ENCODE results near the gene ALLC. TPM values are rescaled to one million over a fixed set of nuclear protein-coding genes. Genes with fewer than 3 reads are reported as not detected.

Gene ALLC
- polyA plus RNA-seq, 1 of the 3 experiments (the other 2 are of a cell fraction), result not detected

GRCh38 chr2:3726511-3726910 is 68.5 kb downstream of the ALLC start (continued):
- TF ChIP-seq CTCF (IDR thresholded peaks at IDR 0.05), result no peak
- TF ChIP-seq ELF1 (IDR thresholded peaks at IDR 0.05), result no peak
- TF ChIP-seq TCF12 (IDR thresholded peaks at IDR 0.05), result no peak
- TF ChIP-seq FOXM1 (IDR thresholded peaks at IDR 0.05; ENCODE audit: low read depth), result no peak
- TF ChIP-seq IRF3 (IDR thresholded peaks at IDR 0.05; ENCODE audit: low read depth, low read length), result no peak
- TF ChIP-seq, protein P1, sequence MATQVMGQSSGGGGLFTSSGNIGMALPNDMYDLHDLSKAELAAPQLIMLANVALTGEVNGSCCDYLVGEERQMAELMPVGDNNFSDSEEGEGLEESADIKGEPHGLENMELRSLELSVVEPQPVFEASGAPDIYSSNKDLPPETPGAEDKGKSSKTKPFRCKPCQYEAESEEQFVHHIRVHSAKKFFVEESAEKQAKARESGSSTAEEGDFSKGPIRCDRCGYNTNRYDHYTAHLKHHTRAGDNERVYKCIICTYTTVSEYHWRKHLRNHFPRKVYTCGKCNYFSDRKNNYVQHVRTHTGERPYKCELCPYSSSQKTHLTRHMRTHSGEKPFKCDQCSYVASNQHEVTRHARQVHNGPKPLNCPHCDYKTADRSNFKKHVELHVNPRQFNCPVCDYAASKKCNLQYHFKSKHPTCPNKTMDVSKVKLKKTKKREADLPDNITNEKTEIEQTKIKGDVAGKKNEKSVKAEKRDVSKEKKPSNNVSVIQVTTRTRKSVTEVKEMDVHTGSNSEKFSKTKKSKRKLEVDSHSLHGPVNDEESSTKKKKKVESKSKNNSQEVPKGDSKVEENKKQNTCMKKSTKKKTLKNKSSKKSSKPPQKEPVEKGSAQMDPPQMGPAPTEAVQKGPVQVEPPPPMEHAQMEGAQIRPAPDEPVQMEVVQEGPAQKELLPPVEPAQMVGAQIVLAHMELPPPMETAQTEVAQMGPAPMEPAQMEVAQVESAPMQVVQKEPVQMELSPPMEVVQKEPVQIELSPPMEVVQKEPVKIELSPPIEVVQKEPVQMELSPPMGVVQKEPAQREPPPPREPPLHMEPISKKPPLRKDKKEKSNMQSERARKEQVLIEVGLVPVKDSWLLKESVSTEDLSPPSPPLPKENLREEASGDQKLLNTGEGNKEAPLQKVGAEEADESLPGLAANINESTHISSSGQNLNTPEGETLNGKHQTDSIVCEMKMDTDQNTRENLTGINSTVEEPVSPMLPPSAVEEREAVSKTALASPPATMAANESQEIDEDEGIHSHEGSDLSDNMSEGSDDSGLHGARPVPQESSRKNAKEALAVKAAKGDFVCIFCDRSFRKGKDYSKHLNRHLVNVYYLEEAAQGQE (IDR thresholded peaks at IDR 0.05; ENCODE audit: low read depth, low read length), result no peak

- Histone ChIP-seq H3K9me2 (no peaks in the 10 kb centered on the region), H3K9ac (no peak overlapping the region), H3K9me3 (no peaks in the 10 kb centered on the region), H2AFZ (ENCODE audit: low read depth) (no peak overlapping the region), H3K27me3 (ENCODE audit: insufficient read depth) (no peaks in the 10 kb centered on the region), H3K4me2 (no peak overlapping the region), H3F3A (replicated peaks; ENCODE audit: insufficient read depth) (no peaks in the 10 kb centered on the region), H3K27ac (ENCODE audit: low read depth in 2 of 2, low read length in 1 of 2) (no peak overlapping the region), H3K36me3 (replicated peaks in 1 of 2; ENCODE audit: control insufficient read depth in 1 of 2, insufficient read depth in 2 of 2, low read length in 1 of 2) (no peaks in the 10 kb centered on the region), H3K4me3 (ENCODE audit: low read depth in 2 of 2, low read length in 1 of 2) (no peak overlapping the region), H3K4me1 (ENCODE audit: control insufficient read depth in 1 of 2, insufficient read depth in 2 of 2, low read depth in 1 of 2, low read length in 1 of 2) (peaks cover 0 to 6% of the 10 kb centered on the region in 2 experiments; a peak in 1 of 4 replicates), H3K79me2 (ENCODE audit: insufficient read depth) (no peaks in the 10 kb centered on the region), H4K20me1 (ENCODE audit: insufficient read depth) (no peaks in the 10 kb centered on the region)
- ChIA-PET POLR2A (no interaction called here), CTCF (interaction anchor here (0.6 to 6.2 kb wide), 44 partner anchors 9 to 1855 kb away, joined by 3 to 218 read pairs (median 5); no protein-coding TSS in a partner anchor)
- no peak for DNase-seq
- 33% methylated on average over 12 of the region's 12 CpGs for WGBS (ENCODE audit: low lambda C conversion rate)
- TF ChIP-seq IRF3 (IDR thresholded peaks at IDR 0.05; ENCODE audit: low read depth, low read length) (no peak), FOSL2 (IDR thresholded peaks at IDR 0.05; ENCODE audit: borderline replicate concordance, low read depth) (no peak), USF2 (IDR thresholded peaks at IDR 0.05; ENCODE audit: borderline replicate concordance, low read depth, low read length) (no peak), RXRA (IDR thresholded peaks at IDR 0.05; ENCODE audit: borderline replicate concordance, low read depth) (no peak), CTCF (IDR thresholded peaks at IDR 0.05) (no peak), RFX5 (IDR thresholded peaks at IDR 0.05; ENCODE audit: low read length) (no peak), MEF2A (IDR thresholded peaks at IDR 0.05; ENCODE audit: borderline replicate concordance, low read depth) (no peak), EZH2phosphoT487 (IDR thresholded peaks at IDR 0.05; ENCODE audit: borderline replicate concordance, low read depth) (no peak), EP300 (IDR thresholded peaks at IDR 0.05; ENCODE audit: borderline replicate concordance in 1 of 2, low read depth in 1 of 2, low read length in 1 of 2) (no peak)
- TF ChIP-seq, protein P1 (IDR thresholded peaks at IDR 0.05; ENCODE audit: low read depth, low read length), result no peak
Observed at GRCh38 chr2:3727397-3728045, 69.5 kb downstream of the ALLC start.
